ENCODE data around the gene TAF11L9.
"Not testable (repeated sequence)": the region's sequence is repeated elsewhere in the genome, so short reads cannot be mapped to it uniquely, and the experiment has no call there.

- TF ChIP-seq CREB1 (CRISPR knock-in tag; IDR thresholded peaks at IDR 0.05); ATF3 (CRISPR knock-in tag; conservative IDR thresholded peaks at IDR 0.05); ZNF423 (CRISPR knock-in tag; IDR thresholded peaks at IDR 0.05); MLX (CRISPR knock-in tag; IDR thresholded peaks at IDR 0.05); ATF2 (CRISPR knock-in tag; IDR thresholded peaks at IDR 0.05; ENCODE audit: borderline replicate concordance, low read depth); CTCF (IDR thresholded peaks at IDR 0.05); ZBTB21 (CRISPR knock-in tag; IDR thresholded peaks at IDR 0.05; ENCODE audit: borderline replicate concordance); ZNF281 (CRISPR knock-in tag; IDR thresholded peaks at IDR 0.05); TCF7 (CRISPR knock-in tag; IDR thresholded peaks at IDR 0.05; ENCODE audit: low read depth); TEAD4 (CRISPR knock-in tag; IDR thresholded peaks at IDR 0.05): not testable (repeated sequence)
Measured at GRCh38 chr5:17585658-17586057, 8.5 kb downstream of the TAF11L9 start, which contains the start of gene TAF11L7.
